DOHH2 (cell line): ENCODE measurements around the gene CTXN3.

Experiments
- H3F3A ChIP-seq: fragments of 200-600 bp; sonication (generic), shearing (Covaris generic); 2 replicates; pipeline ENCODE4 v1.6.0; 2016; ENCODE audit warnings: antibody characterized with exemption, mild to moderate bottlenecking; ENCODE audit not compliant: control insufficient read depth, insufficient read depth
- H3K27ac ChIP-seq: fragments of 200-600 bp; sonication (generic); 2 replicates; pipeline ENCODE4 v1.5.1; 2014; ENCODE audit warnings: low read depth, mild to moderate bottlenecking, low read length, moderate library complexity
- H3K27me3 ChIP-seq: fragments of 200-600 bp; sonication (generic); 2 replicates; pipeline ENCODE4 v1.6.1; 2014; ENCODE audit warnings: mild to moderate bottlenecking, low read length, mixed read lengths; ENCODE audit not compliant: control insufficient read depth
- H3K36me3 ChIP-seq: fragments of 200-600 bp; sonication (generic); 2 replicates; pipeline ENCODE4 v1.6.1; 2014; ENCODE audit warnings: mild to moderate bottlenecking, low read length, moderate library complexity, mixed read lengths; ENCODE audit not compliant: control insufficient read depth
- H3K4me1 ChIP-seq: fragments of 200-600 bp; sonication (generic); 2 replicates; pipeline ENCODE4 v1.6.1; 2014; ENCODE audit warnings: mild to moderate bottlenecking, low read length, mixed read lengths; ENCODE audit not compliant: control insufficient read depth
- H3K4me2 ChIP-seq: fragments of 200-600 bp; sonication (generic); 2 replicates; pipeline ENCODE4 v1.6.0; 2014; ENCODE audit warnings: mild to moderate bottlenecking, low read length, moderate library complexity
- H3K4me3 ChIP-seq: fragments of 200-600 bp; sonication (generic); 2 replicates; pipeline ENCODE4 v1.5.1; 2014; ENCODE audit warnings: mild to moderate bottlenecking, low read length, mixed read lengths
- H3K79me2 ChIP-seq: fragments of 200-600 bp; sonication (generic); 2 replicates; pipeline ENCODE4 v1.6.1; 2014; ENCODE audit warnings: mild to moderate bottlenecking, low read length, mixed read lengths; ENCODE audit not compliant: control insufficient read depth
- H3K9me2 ChIP-seq: fragments of 200-600 bp; sonication (generic); replicated peaks from 2 replicates; pipeline ENCODE4 v1.6.1; 2014; ENCODE audit warnings: mild to moderate bottlenecking, low read length, mixed read lengths; ENCODE audit not compliant: control insufficient read depth
- H3K9me3 ChIP-seq: fragments of 200-600 bp; sonication (generic); 2 replicates; pipeline ENCODE4 v1.6.1; 2014; ENCODE audit warnings: antibody characterized with exemption, low read length, mixed read lengths; ENCODE audit not compliant: control insufficient read depth, insufficient read depth
- H4K20me1 ChIP-seq: fragments of 200-600 bp; sonication (generic); 2 replicates; pipeline ENCODE4 v1.6.0; 2014; ENCODE audit warnings: low read depth, mild to moderate bottlenecking, antibody characterized with exemption, low read length, moderate library complexity; ENCODE audit not compliant: control insufficient read depth, insufficient read depth
- EZH2phosphoT487 ChIP-seq: fragments of 200-600 bp; sonication (generic); IDR thresholded peaks from 2 replicates; pipeline ENCODE4 v1.6.1; 2017; ENCODE audit warnings: borderline replicate concordance, mild to moderate bottlenecking, antibody characterized with exemption, low read length, moderate library complexity, mixed read lengths
- TF ChIP-seq, protein P1 (sequence below): fragments of 200-600 bp; sonication (generic); IDR thresholded peaks from one replicate; pipeline ENCODE4 v1.5.1; 2014; ENCODE audit warnings: antibody characterized with exemption, mild to moderate bottlenecking, low read depth, low read length; ENCODE audit not compliant: poor library complexity, severe bottlenecking

CTXN3 gene

GRCh38 chr5:127680595-127680994, 31.7 kb downstream of the CTXN3 start:
- Histone ChIP-seq H3K27ac (no peak overlapping the region), H3K27me3 (no peaks in the 10 kb centered on the region), H3K4me3 (no peak overlapping the region), H3K9me2 (no peaks in the 10 kb centered on the region), H3K9me3 (no peaks in the 10 kb centered on the region), H3K4me2 (no peak overlapping the region), H3K79me2 (no peaks in the 10 kb centered on the region), H3K4me1 (no peaks in the 10 kb centered on the region), H3K36me3 (no peaks in the 10 kb centered on the region), H4K20me1 (no peaks in the 10 kb centered on the region), H3F3A (no peaks in the 10 kb centered on the region)
- TF ChIP-seq, protein P1, sequence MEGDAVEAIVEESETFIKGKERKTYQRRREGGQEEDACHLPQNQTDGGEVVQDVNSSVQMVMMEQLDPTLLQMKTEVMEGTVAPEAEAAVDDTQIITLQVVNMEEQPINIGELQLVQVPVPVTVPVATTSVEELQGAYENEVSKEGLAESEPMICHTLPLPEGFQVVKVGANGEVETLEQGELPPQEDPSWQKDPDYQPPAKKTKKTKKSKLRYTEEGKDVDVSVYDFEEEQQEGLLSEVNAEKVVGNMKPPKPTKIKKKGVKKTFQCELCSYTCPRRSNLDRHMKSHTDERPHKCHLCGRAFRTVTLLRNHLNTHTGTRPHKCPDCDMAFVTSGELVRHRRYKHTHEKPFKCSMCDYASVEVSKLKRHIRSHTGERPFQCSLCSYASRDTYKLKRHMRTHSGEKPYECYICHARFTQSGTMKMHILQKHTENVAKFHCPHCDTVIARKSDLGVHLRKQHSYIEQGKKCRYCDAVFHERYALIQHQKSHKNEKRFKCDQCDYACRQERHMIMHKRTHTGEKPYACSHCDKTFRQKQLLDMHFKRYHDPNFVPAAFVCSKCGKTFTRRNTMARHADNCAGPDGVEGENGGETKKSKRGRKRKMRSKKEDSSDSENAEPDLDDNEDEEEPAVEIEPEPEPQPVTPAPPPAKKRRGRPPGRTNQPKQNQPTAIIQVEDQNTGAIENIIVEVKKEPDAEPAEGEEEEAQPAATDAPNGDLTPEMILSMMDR: no peak
- TF ChIP-seq EZH2phosphoT487: no peak

- H3K4me2 ChIP-seq: no peak overlapping the region
- H3K9me2 ChIP-seq: no peaks in the 10 kb centered on the region
- H3F3A ChIP-seq: no peaks in the 10 kb centered on the region
- no peak overlapping the region for H3K27ac ChIP-seq
- no peak overlapping the region for H3K4me3 ChIP-seq
- no peaks in the 10 kb centered on the region for H3K9me3 ChIP-seq
- H3K36me3 ChIP-seq: no peaks in the 10 kb centered on the region
- no peaks in the 10 kb centered on the region for H3K27me3 ChIP-seq
- TF ChIP-seq, protein P1: no peak
- no peak for TF ChIP-seq EZH2phosphoT487
- H3K79me2 ChIP-seq: no peaks in the 10 kb centered on the region
- no peaks in the 10 kb centered on the region for H4K20me1 ChIP-seq
- no peaks in the 10 kb centered on the region for H3K4me1 ChIP-seq
Observed at GRCh38 chr5:127683008-127683407, 34.1 kb downstream of the CTXN3 start.

DNA sequence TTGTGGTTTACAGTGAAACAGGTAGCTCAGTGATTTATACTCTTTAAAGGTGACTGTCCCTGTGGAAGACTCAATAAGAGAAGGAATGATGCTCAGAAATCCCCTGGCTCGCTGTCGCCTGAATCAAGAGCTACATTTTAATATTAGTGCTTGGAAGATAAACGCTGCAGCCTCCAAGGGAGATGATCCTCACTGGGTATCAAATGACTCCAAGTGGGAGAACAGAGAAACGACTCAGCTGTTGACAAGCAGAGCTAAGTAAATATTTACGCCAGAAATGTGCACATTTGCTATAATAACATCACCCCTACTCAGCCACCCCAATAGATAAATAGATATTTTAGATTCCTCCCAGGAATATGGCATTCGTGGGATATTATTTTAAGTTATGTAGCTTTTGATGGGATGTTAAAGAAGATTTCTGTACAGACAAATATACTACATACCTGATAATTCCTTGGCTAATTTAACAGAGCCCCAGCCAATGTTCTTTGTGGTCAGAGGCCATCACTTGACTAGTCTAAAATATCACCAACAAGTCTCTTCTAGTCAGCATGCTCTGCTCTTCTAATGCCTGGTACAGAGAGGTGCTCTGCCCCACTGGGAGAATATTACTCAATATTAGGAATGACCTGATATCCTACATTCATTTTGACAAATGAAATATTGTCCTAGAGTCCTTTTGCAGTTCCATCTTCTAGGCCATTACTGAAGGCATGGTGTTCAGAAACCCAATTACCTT, 36.0 kb downstream of the CTXN3 start:
- Histone ChIP-seq H3K4me1 (no peaks in the 10 kb centered on the region), H3K79me2 (no peaks in the 10 kb centered on the region), H3K4me2 (no peak overlapping the region), H3K9me2 (no peaks in the 10 kb centered on the region), H3K27ac (no peak overlapping the region), H3K9me3 (no peaks in the 10 kb centered on the region), H4K20me1 (no peaks in the 10 kb centered on the region), H3K4me3 (no peak overlapping the region), H3K27me3 (no peaks in the 10 kb centered on the region), H3K36me3 (no peaks in the 10 kb centered on the region), H3F3A (no peaks in the 10 kb centered on the region)
- no peak for TF ChIP-seq EZH2phosphoT487
- TF ChIP-seq, protein P1: no peak
